PC-9 (cell line): ENCODE data around the gene CHSY1. TPM values are rescaled to one million over a fixed set of nuclear protein-coding genes. Genes with fewer than 3 reads are reported as not detected.

ENCODE experiments used
- BruUV-seq: library from RNA; stranded (reverse); fragments of 400-500 nt; replicated peaks from 2 replicates; lab custom pipeline; 2021; lab: Mats Ljungman, UMichigan
- CTCF ChIA-PET: fragments of 300-600 bp; sonication (Branson Sonifier 250); formaldehyde crosslinking; loops from one replicate; lab custom pipeline; 2022; ENCODE audit warnings: antibody characterized with exemption; lab: Charles Lee
- POLR2A ChIA-PET: fragments of 300-600 bp; sonication (Branson Sonifier 250); formaldehyde crosslinking; loops from one replicate; lab custom pipeline; 2022; ENCODE audit warnings: antibody characterized with exemption; ENCODE audit not compliant: unreplicated experiment; lab: Charles Lee
- DNase-seq, 2 experiments: peaks; one replicate each; pipeline versions ENCODE4 v3.0.0 to v3.0.0-alpha.2; 2015 to 2022; ENCODE audit warnings: mixed read lengths in 1 of 2
- H2AFZ ChIP-seq: fragments of 200-600 bp; sonication (generic); 2 replicates; pipeline ENCODE4 v1.8.1; 2017; ENCODE audit warnings: antibody characterized with exemption
- H3F3A ChIP-seq: fragments of 200-600 bp; sonication (generic); 2 replicates; pipeline ENCODE4 v1.8.1; 2017; ENCODE audit warnings: antibody characterized with exemption, mild to moderate bottlenecking, low read depth; ENCODE audit not compliant: insufficient read depth
- H3K27ac ChIP-seq: fragments of 200-600 bp; sonication (generic); 2 replicates; pipeline ENCODE4 v1.6.1; 2016; ENCODE audit warnings: mixed run types
- H3K27me3 ChIP-seq: fragments of 200-600 bp; sonication (generic); 2 replicates; pipeline ENCODE4 v1.6.1; 2016; ENCODE audit warnings: low read depth, mixed run types; ENCODE audit not compliant: insufficient read depth
- H3K36me3 ChIP-seq: fragments of 200-600 bp; sonication (generic); 2 replicates; pipeline ENCODE4 v1.6.1; 2016; ENCODE audit warnings: low read depth, mixed run types
- H3K4me1 ChIP-seq: fragments of 200-600 bp; sonication (generic); replicated peaks from 2 replicates; pipeline ENCODE4 v1.6.1; 2016; ENCODE audit warnings: mixed run types; ENCODE audit not compliant: insufficient read depth
- H3K4me2 ChIP-seq: fragments of 200-600 bp; sonication (generic); 2 replicates; pipeline ENCODE4 v1.6.1; 2017; ENCODE audit warnings: mixed run types
- H3K4me3 ChIP-seq: fragments of 200-600 bp; sonication (generic); 2 replicates; pipeline ENCODE4 v1.6.1; 2016; ENCODE audit warnings: mixed run types
- H3K79me2 ChIP-seq: fragments of 200-600 bp; sonication (generic); 2 replicates; pipeline ENCODE4 v1.6.1; 2017; ENCODE audit warnings: low read depth, mixed run types
- H3K9me2 ChIP-seq: fragments of 200-600 bp; sonication (generic); 2 replicates; pipeline ENCODE4 v1.8.1; 2017; ENCODE audit warnings: mild to moderate bottlenecking; ENCODE audit not compliant: insufficient read depth
- H3K9me3 ChIP-seq: fragments of 200-600 bp; sonication (generic); 2 replicates; pipeline ENCODE4 v1.8.1; 2016; ENCODE audit warnings: low read depth; ENCODE audit not compliant: insufficient read depth
- H4K20me1 ChIP-seq: fragments of 200-600 bp; sonication (generic); 2 replicates; pipeline ENCODE4 v1.8.1; 2017; ENCODE audit not compliant: insufficient read depth
- EZH2 ChIP-seq: fragments of 200-600 bp; sonication (generic); IDR thresholded peaks from 2 replicates; pipeline ENCODE4 v1.8.0; 2017; ENCODE audit warnings: antibody characterized with exemption, low read depth
- intact Hi-C: fragments of 100-400 bp; cut with micrococcal nuclease; formaldehyde crosslinking; loops from one replicate; pipeline ENCODE4 v1.10.0; 2022; ENCODE audit not compliant: unreplicated experiment
- total RNA-seq: library from RNA; stranded (reverse); gene quantifications from 2 replicates; pipeline ENCODE4 v1.2.3, GENCODE V29; 2021
- TF ChIP-seq, protein P1 (sequence below): fragments of 200-600 bp; sonication (generic); conservative IDR thresholded peaks from 2 replicates; pipeline ENCODE4 v1.6.1; 2017; ENCODE audit warnings: mixed run types, antibody characterized with exemption, mild to moderate bottlenecking, moderate library complexity

The CHSY1 gene
- total RNA-seq, 1 experiment from 2014 or later, result 10.7 TPM

- POLR2A ChIA-PET, result no interaction called here
- no peaks in the 10 kb centered on the region for H3F3A ChIP-seq
- intact Hi-C loops, result no loop called here
- no peaks in the 10 kb centered on the region for H3K27me3 ChIP-seq
- H3K4me1 ChIP-seq, result no peaks in the 10 kb centered on the region
- H3K9me2 ChIP-seq, result no peaks in the 10 kb centered on the region
- H3K27ac ChIP-seq, result no peak overlapping the region
- no peaks in the 10 kb centered on the region for H4K20me1 ChIP-seq
- no peak overlapping the region for H2AFZ ChIP-seq
- H3K4me3 ChIP-seq, result no peak overlapping the region
- no peak overlapping the region for H3K4me2 ChIP-seq
- H3K79me2 ChIP-seq, result no peaks in the 10 kb centered on the region
- no peaks in the 10 kb centered on the region for H3K36me3 ChIP-seq
- H3K9me3 ChIP-seq, result no peaks in the 10 kb centered on the region
- no peak for DNase-seq
- BruUV-seq, result no TSS peak
- TF ChIP-seq, protein P1, sequence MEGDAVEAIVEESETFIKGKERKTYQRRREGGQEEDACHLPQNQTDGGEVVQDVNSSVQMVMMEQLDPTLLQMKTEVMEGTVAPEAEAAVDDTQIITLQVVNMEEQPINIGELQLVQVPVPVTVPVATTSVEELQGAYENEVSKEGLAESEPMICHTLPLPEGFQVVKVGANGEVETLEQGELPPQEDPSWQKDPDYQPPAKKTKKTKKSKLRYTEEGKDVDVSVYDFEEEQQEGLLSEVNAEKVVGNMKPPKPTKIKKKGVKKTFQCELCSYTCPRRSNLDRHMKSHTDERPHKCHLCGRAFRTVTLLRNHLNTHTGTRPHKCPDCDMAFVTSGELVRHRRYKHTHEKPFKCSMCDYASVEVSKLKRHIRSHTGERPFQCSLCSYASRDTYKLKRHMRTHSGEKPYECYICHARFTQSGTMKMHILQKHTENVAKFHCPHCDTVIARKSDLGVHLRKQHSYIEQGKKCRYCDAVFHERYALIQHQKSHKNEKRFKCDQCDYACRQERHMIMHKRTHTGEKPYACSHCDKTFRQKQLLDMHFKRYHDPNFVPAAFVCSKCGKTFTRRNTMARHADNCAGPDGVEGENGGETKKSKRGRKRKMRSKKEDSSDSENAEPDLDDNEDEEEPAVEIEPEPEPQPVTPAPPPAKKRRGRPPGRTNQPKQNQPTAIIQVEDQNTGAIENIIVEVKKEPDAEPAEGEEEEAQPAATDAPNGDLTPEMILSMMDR, result no peak
- CTCF ChIA-PET, result no interaction called here
These were observed 109.8 kb downstream of the CHSY1 start for GRCh38 chr15:101141926-101142527.

DNA sequence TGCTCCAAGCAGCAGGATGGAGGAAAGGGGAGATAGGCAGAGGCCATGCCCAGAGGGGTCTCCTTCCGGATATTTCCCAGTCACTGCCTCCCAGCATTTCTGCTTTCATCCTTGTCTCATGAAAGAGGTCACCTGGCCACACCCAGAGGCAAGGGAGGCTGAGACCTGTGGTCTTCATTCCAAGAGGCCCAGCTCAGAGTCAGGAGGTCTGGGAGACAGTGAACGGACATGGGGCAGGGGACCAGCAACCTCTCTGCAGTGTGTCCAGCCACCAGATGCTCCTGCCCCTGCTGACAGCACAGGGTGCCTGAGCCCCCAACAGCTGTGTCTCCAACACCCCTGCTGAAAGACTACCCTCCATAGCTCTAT, 111.2 kb downstream of the CHSY1 start:
- ChIA-PET CTCF (no interaction called here), POLR2A (no interaction called here)

DNA sequence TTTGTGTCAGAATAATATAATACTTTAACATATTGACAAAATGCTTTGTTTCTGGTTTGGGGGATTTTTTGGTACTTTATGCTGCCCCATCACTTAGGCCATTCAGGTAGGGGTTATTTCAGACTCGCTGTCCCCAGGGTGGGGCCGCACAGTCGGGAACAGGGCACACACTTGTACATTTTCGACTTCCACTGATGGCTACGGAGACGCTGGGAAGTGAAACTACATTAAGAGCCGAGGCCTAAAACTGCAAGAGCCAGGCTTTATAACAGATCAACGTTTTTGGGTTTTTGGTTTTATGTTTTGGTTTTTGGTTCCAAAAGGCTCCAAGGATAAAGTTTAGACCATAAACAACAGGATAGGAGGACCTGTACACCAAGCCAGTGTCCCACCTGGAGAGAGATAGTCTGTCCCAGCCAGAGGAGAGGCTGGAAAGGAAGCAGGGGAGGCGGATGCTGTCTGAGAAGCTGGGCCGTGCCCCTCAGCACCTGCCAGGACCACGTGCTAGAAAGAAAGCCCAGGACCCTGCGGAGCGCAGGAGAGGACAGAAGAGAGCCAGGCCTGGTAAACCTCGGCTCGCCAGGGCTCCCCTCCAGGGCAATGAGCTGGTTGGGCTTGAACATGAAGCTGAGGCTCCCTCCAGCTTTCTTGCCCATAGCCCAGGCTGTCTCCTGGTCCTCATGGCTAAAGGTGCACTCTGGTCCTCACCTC, 111.7 kb downstream of the CHSY1 start:
- no peak overlapping the region for H2AFZ ChIP-seq
- no peak overlapping the region for H3K4me3 ChIP-seq
- no peaks in the 10 kb centered on the region for H3K9me3 ChIP-seq
- H3K79me2 ChIP-seq, result no peaks in the 10 kb centered on the region
- H4K20me1 ChIP-seq, result no peaks in the 10 kb centered on the region
- intact Hi-C loops, result no loop called here
- no peaks in the 10 kb centered on the region for H3K9me2 ChIP-seq
- POLR2A ChIA-PET, result no interaction called here
- no peak for DNase-seq
- H3K27me3 ChIP-seq, result no peaks in the 10 kb centered on the region
- CTCF ChIA-PET, result no interaction called here
- H3K4me2 ChIP-seq, result no peak overlapping the region
- no peak overlapping the region for H3K27ac ChIP-seq
- no TSS peak for BruUV-seq
- TF ChIP-seq, protein P1, result no peak
- TF ChIP-seq EZH2, result no peak
- H3K4me1 ChIP-seq, result no peaks in the 10 kb centered on the region
- no peaks in the 10 kb centered on the region for H3K36me3 ChIP-seq
- H3F3A ChIP-seq, result no peaks in the 10 kb centered on the region

More for the DNA sequence above, 111.2 kb downstream of the CHSY1 start:
- H3K27ac ChIP-seq, result no peak overlapping the region
- no peaks in the 10 kb centered on the region for H3K27me3 ChIP-seq
- H3K9me3 ChIP-seq, result no peaks in the 10 kb centered on the region
- H3K79me2 ChIP-seq, result no peaks in the 10 kb centered on the region
- intact Hi-C loops, result no loop called here
- no peak for DNase-seq
- no peaks in the 10 kb centered on the region for H3K9me2 ChIP-seq
- H3K36me3 ChIP-seq, result no peaks in the 10 kb centered on the region
- H2AFZ ChIP-seq, result no peak overlapping the region
- no peak for TF ChIP-seq EZH2
- H4K20me1 ChIP-seq, result no peaks in the 10 kb centered on the region
- BruUV-seq, result no TSS peak
- H3K4me2 ChIP-seq, result no peak overlapping the region
- H3K4me3 ChIP-seq, result no peak overlapping the region
- H3F3A ChIP-seq, result no peaks in the 10 kb centered on the region
- H3K4me1 ChIP-seq, result no peaks in the 10 kb centered on the region
